Ishikawa (cell line): ENCODE measurements around the gene GMPPA.

Experiments
- CEBPB ChIP-seq: IDR thresholded peaks from 2 replicates; pipeline ENCODE4 v1.6.1; 2012
- CREB1 ChIP-seq: IDR thresholded peaks from 2 replicates; pipeline ENCODE4 v1.6.1; 2012; ENCODE audit warnings: low read depth
- EGR1 ChIP-seq: IDR thresholded peaks from 2 replicates; pipeline ENCODE4 v1.6.1; 2012
- EP300 ChIP-seq: IDR thresholded peaks from 2 replicates; pipeline ENCODE4 v1.6.1; 2012; ENCODE audit warnings: borderline replicate concordance
- FOXM1 ChIP-seq: IDR thresholded peaks from 2 replicates; pipeline ENCODE4 v1.6.1; 2012; ENCODE audit warnings: low read depth, borderline replicate concordance
- MAX ChIP-seq: IDR thresholded peaks from 2 replicates; pipeline ENCODE4 v1.6.1; 2012
- NFIC ChIP-seq: IDR thresholded peaks from 2 replicates; pipeline ENCODE4 v1.6.1; 2012
- RAD21 ChIP-seq: IDR thresholded peaks from 2 replicates; pipeline ENCODE4 v1.6.1; 2012; ENCODE audit warnings: low read depth
- REST ChIP-seq: IDR thresholded peaks from 2 replicates; pipeline ENCODE4 v1.6.1; 2012; ENCODE audit warnings: low read depth, mild to moderate bottlenecking
- TAF1 ChIP-seq: IDR thresholded peaks from 2 replicates; pipeline ENCODE4 v1.6.1; 2012; ENCODE audit warnings: low read depth, mild to moderate bottlenecking
- TCF12 ChIP-seq: IDR thresholded peaks from 2 replicates; pipeline ENCODE4 v1.6.1; 2012; ENCODE audit warnings: low read depth
- TEAD4 ChIP-seq: IDR thresholded peaks from 2 replicates; pipeline ENCODE4 v1.6.1; 2012
- USF1 ChIP-seq: IDR thresholded peaks from 2 replicates; pipeline ENCODE4 v1.6.1; 2012
- YY1 ChIP-seq: IDR thresholded peaks from 2 replicates; pipeline ENCODE4 v1.6.1; 2012; ENCODE audit warnings: low read depth
- ZBTB7A ChIP-seq: IDR thresholded peaks from 2 replicates; pipeline ENCODE4 v1.6.1; 2012; ENCODE audit warnings: low read depth

Gene GMPPA

GRCh38 chr2:219508444-219508734 lies 9.7 kb downstream of the GMPPA start:
- TF ChIP-seq RAD21 = no peak
- no peak for TF ChIP-seq REST

GRCh38 chr2:219508971-219509779 lies 10.5 kb downstream of the GMPPA start:
- TF ChIP-seq FOXM1 (no peak), ZBTB7A (no peak), REST (no peak), RAD21 (no peak), NFIC (no peak), CREB1 (no peak), EP300 (no peak), USF1 (no peak), TCF12 (no peak), TAF1 (no peak), EGR1 (no peak), TEAD4 (no peak), MAX (no peak), YY1 (no peak)

- TF ChIP-seq YY1 (no peak), ZBTB7A (peak; percentile 77; the same call in 1 of the 2 replicates), TCF12 (no peak), NFIC (no peak), REST (no peak), EGR1 (no peak), MAX (no peak), RAD21 (peak; percentile 52), FOXM1 (no peak), CEBPB (no peak), EP300 (no peak)
Measured at GRCh38 chr2:219509780-219510511, 11.3 kb downstream of the GMPPA start.

- no peak for TF ChIP-seq EGR1
- TF ChIP-seq YY1 = no peak
- no peak for TF ChIP-seq REST
- no peak for TF ChIP-seq RAD21
- no peak for TF ChIP-seq CEBPB
- no peak for TF ChIP-seq USF1
- no peak for TF ChIP-seq CREB1
Measured at GRCh38 chr2:219510512-219511135, 11.9 kb downstream of the GMPPA start.
